SK-N-SH treated with all-trans-retinoic acid at 6 μM for 48 hours (cell line): ENCODE data around the gene SGIP1.

Experiments used
- ATAC-seq: fragments of 200-7000 bp; cut with Tn5 transposase; 3 replicates; pipeline ENCODE4 v1.9.1; 2020; ENCODE audit warnings: mild to moderate bottlenecking, moderate library complexity
- ARNTL ChIP-seq: fragments of 450-650 bp; formaldehyde crosslinking; IDR thresholded peaks from 2 replicates; pipeline ENCODE4 v1.5.0; 2020; ENCODE audit warnings: low read depth, mild to moderate bottlenecking, moderate library complexity, borderline replicate concordance
- BACH2 ChIP-seq: fragments of 250-450 bp; sonication (Bioruptor Pico); IDR thresholded peaks from 2 replicates; pipeline ENCODE4 v1.9.0; 2021; ENCODE audit warnings: mild to moderate bottlenecking, borderline replicate concordance
- CREB5 ChIP-seq: fragments of 250-450 bp; sonication (Bioruptor Pico); IDR thresholded peaks from 2 replicates; pipeline ENCODE4 v1.5.1; 2020; ENCODE audit warnings: low read depth, mild to moderate bottlenecking, moderate library complexity
- CSDC2 ChIP-seq: fragments of 250-450 bp; sonication (Bioruptor Pico); IDR thresholded peaks from 2 replicates; pipeline ENCODE4 v1.5.0; 2020; ENCODE audit warnings: mild to moderate bottlenecking, moderate library complexity
- CSRNP3 ChIP-seq: fragments of 250-450 bp; sonication (Bioruptor Pico); IDR thresholded peaks from 2 replicates; pipeline ENCODE4 v1.5.1; 2021; ENCODE audit warnings: mild to moderate bottlenecking, moderate library complexity
- ESRRG ChIP-seq: fragments of 250-450 bp; sonication (Bioruptor Pico); IDR thresholded peaks from 2 replicates; pipeline ENCODE4 v1.6.1; 2021; ENCODE audit warnings: mild to moderate bottlenecking
- GLIS3 ChIP-seq: fragments of 250-450 bp; sonication (Bioruptor Pico); IDR thresholded peaks from 2 replicates; pipeline ENCODE4 v1.5.0; 2020; ENCODE audit warnings: mild to moderate bottlenecking, moderate library complexity
- ISL1 ChIP-seq: fragments of 250-450 bp; sonication (Bioruptor Pico); IDR thresholded peaks from 2 replicates; pipeline ENCODE4 v2.1.2; 2022; ENCODE audit warnings: mild to moderate bottlenecking, moderate library complexity
- OSR1 ChIP-seq: fragments of 250-450 bp; sonication (Bioruptor Pico); IDR thresholded peaks from 2 replicates; pipeline ENCODE4 v1.8.0; 2022; ENCODE audit warnings: moderate library complexity, mild to moderate bottlenecking, inconsistent platforms
- PATZ1 ChIP-seq: fragments of 250-450 bp; sonication (Bioruptor Pico); IDR thresholded peaks from 2 replicates; pipeline ENCODE4 v1.8.0; 2020; ENCODE audit warnings: mild to moderate bottlenecking, moderate library complexity, borderline replicate concordance
- PPARA ChIP-seq: fragments of 250-450 bp; sonication (Bioruptor Pico); IDR thresholded peaks from 2 replicates; pipeline ENCODE4 v1.5.0; 2020; ENCODE audit warnings: mild to moderate bottlenecking, borderline replicate concordance
- RARB ChIP-seq: fragments of 250-450 bp; sonication (Bioruptor Pico); IDR thresholded peaks from 2 replicates; pipeline ENCODE4 v1.8.0; 2021; ENCODE audit warnings: mild to moderate bottlenecking, moderate library complexity
- SNAI2 ChIP-seq: fragments of 250-450 bp; sonication (Bioruptor Pico); IDR thresholded peaks from 2 replicates; pipeline ENCODE4 v1.5.0; 2020; ENCODE audit warnings: mild to moderate bottlenecking, moderate library complexity
- TCF4 ChIP-seq: fragments of 250-450 bp; sonication (Bioruptor Pico); IDR thresholded peaks from 2 replicates; pipeline ENCODE4 v1.8.0; 2021; ENCODE audit warnings: mild to moderate bottlenecking, moderate library complexity, borderline replicate concordance
- TSHZ2 ChIP-seq: fragments of 250-450 bp; sonication (Bioruptor Pico); IDR thresholded peaks from 2 replicates; pipeline ENCODE4 v1.5.0; 2020; ENCODE audit warnings: mild to moderate bottlenecking, moderate library complexity
- ZC3H10 ChIP-seq: fragments of 250-450 bp; sonication (Bioruptor Pico); IDR thresholded peaks from 2 replicates; pipeline ENCODE4 v1.5.1; 2021; ENCODE audit warnings: mild to moderate bottlenecking, moderate library complexity
- ZFP3 ChIP-seq: fragments of 250-450 bp; sonication (Bioruptor Pico); IDR thresholded peaks from 2 replicates; pipeline ENCODE4 v1.5.0; 2020; ENCODE audit warnings: mild to moderate bottlenecking, moderate library complexity
- ZFP30 ChIP-seq: fragments of 450-650 bp; formaldehyde crosslinking; IDR thresholded peaks from 2 replicates; pipeline ENCODE4 v1.5.0; 2022; ENCODE audit warnings: mild to moderate bottlenecking, moderate library complexity
- ZNF70 ChIP-seq: fragments of 450-650 bp; formaldehyde crosslinking; IDR thresholded peaks from 2 replicates; pipeline ENCODE4 v1.5.0; 2020; ENCODE audit warnings: mild to moderate bottlenecking, moderate library complexity

The SGIP1 gene

GRCh38 chr1:66648901-66649595, 115.1 kb downstream of the SGIP1 start:
- ATAC-seq, result no peak
- TF ChIP-seq PPARA (CRISPR knock-in tag) (no peak), ARNTL (CRISPR knock-in tag) (no peak), ZFP3 (CRISPR knock-in tag) (no peak), ISL1 (CRISPR knock-in tag) (no peak), PATZ1 (CRISPR knock-in tag) (no peak), GLIS3 (CRISPR knock-in tag) (no peak), CSDC2 (CRISPR knock-in tag) (no peak), ZC3H10 (CRISPR knock-in tag) (no peak), ZNF70 (CRISPR knock-in tag) (no peak)

GRCh38 chr1:66652556-66652955, 118.6 kb downstream of the SGIP1 start:
- no peak for ATAC-seq

More at GRCh38 chr1:66652556-66652955, 118.6 kb downstream of the SGIP1 start:
- TF ChIP-seq RARB (CRISPR knock-in tag), result no peak
- no peak for TF ChIP-seq GLIS3 (CRISPR knock-in tag)
- no peak for TF ChIP-seq PPARA (CRISPR knock-in tag)
- no peak for TF ChIP-seq ZFP30 (CRISPR knock-in tag)
- no peak for TF ChIP-seq ISL1 (CRISPR knock-in tag)
- TF ChIP-seq ZC3H10 (CRISPR knock-in tag), result no peak
- TF ChIP-seq BACH2 (CRISPR knock-in tag), result no peak
- TF ChIP-seq TCF4 (CRISPR knock-in tag), result no peak
- no peak for TF ChIP-seq PATZ1 (CRISPR knock-in tag)
- TF ChIP-seq TSHZ2 (CRISPR knock-in tag), result no peak
- no peak for TF ChIP-seq CSDC2 (CRISPR knock-in tag)
- TF ChIP-seq CSRNP3, result no peak
- TF ChIP-seq SNAI2 (CRISPR knock-in tag), result no peak
- TF ChIP-seq ESRRG, result no peak
- no peak for TF ChIP-seq OSR1 (CRISPR knock-in tag)
- TF ChIP-seq CREB5 (CRISPR knock-in tag), result no peak
